Measurements from ENCODE around the gene CLDN16.

CLDN16 gene

DNA sequence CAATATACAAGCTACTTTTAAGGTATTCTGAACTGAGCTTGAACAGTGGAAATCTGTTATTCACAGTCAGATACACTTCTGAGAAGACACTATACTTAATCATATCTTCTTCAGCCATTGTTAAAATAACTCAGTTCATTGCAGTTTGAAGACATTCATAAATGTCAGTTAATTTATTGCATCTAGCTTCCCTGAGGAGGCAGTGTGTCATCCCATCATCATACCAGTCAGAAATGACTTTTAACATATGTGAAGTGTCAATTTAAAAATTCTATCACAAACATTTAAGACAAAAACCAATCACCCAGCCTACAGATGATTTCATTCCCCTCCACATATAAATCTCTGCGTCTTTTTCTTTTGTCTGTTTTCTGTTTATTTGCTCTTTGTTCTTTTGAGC lies 54.3 kb downstream of the CLDN16 start:
- no peak for DNase-seq (ENCODE audit: low read depth in 2 of 2)

DNA sequence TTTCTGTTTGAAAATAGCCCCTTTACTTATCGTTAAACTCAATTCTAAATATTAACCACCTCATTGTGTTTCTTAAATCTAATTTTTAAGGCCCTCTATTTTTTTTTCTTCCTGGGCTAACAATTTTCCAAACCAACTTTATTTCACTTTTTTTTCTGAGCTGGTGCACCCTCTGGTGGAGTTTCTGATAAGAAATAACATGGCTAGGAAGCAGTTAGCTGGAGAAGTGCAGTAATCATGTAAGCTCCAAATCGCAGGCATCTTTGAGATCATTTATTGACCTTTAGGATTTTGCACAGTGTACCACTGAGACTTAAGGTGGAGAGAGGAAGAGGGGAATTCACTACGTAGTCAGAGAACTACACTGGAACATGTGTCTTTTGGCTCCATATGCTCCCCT lies 55.3 kb downstream of the CLDN16 start:
- no peak for DNase-seq (ENCODE audit: low read depth in 2 of 2)

DNA sequence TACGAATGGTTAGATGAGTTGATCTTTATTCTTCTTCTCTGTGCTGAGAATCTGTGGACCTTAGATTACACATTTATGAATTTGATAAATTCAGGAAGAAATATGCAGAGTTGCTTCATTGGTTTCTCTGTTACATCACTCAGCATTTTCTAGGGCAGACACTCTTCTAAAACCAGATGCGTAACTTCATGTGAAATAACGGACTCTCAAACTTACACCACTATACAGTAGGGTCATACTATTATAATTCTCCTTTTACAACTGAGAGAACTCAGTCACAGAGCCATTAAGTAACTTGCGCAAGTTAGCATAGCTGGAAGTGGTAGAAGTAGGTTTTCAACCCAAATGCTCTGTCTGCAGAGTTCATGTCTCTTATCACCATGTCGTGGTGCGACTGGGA lies 56.0 kb downstream of the CLDN16 start:
- DNase-seq (ENCODE audit: low read depth in 2 of 2): no peak

DNA sequence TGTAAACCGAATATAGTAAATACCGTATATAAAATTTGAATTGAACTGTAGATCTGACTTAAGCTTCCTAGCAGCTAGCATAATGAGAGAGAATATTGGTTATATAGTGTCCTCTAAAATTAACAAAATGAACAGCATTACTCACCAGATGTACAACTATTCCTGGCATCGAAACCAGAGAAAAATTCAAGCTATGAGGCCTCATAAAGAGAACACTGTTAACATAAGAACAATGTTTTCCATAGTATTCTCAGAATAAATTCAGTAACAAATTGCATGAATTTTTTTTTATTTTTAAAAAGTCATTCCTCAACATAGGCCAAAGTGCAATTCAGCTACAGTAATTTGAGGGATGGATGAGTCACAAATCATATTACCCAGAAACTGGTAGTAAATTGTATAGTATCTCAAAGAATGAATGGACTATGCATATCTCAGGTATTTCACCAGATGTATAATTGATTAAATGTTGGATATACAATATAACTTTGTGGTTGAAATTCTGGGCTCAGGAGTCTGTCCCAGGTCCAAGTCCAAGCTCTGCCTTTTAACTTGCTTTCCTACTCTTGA lies 56.7 kb downstream of the CLDN16 start:
- DNase-seq (ENCODE audit: low read depth in 2 of 2): no peak

DNA sequence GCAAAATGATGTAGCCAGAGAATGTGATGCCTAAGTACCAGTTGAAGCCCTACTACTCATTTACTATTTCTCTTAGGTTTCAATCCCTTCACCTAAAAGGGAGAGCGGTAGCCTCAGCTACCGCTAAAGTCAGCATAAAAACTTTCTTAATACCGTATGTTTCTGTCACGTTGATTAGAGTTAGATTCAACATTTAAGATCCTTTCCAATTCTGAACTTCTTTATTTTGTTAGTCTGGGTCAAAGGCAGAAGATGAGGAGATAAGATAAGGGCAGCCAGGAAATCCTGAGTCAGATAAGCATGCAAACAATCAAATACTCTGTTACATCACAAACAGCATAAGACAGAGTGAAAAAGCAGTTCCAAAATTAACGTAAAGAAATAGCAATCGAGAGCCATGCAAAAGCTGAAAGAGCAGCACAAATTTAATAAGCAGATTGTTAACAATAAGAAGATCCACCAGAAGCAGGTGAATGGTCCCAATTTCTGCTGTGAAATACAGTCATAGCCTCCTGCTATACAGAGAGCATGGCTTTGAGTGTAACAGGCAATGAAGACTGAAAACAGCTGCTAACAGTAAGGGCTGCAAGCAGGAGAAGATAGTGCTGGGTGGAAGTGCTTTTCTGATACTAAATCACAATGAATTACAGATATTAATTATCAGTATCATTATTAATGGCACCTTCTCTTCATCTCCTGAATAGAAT lies 58.8 kb downstream of the CLDN16 start:
- DNase-seq (ENCODE audit: low read depth in 2 of 2): no peak

DNA sequence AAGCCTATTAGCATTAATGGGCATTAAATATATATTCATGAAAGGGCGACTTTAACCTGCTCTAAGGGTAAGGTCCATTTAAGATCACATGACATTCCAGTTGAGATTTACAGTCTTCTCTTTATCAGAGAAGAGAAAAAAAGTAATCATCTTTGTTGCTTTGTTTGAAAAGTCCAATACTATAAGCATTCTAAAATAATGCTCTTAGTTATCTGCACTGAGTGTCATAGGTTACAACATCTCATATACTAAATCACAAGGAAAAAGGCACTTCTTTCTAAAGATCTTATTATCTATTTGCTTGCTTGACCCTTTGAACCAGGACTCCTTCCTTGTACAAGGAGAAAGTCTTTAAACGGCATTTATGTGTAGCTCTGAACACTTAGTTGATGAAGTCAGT lies 60.3 kb downstream of the CLDN16 start:
- no peak for DNase-seq (ENCODE audit: low read depth in 2 of 2)

DNA sequence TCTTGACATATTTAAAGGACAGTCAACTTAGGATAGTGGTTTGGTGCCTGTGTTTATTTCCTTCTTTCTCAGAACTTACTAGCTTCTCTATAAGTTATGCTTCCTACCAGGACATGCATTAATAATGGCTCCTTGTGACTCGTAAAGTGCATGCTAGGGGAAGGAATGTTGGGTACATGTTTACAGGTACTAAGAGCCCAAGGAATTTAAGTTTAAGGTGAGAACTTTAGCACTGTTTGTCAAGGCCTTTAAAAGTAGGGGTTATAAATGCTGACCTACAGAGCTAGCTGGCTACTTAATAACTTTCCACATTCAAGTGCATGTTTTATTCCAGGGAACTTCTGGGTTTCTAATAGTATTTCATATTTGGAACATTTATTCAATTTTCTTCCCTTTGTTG lies 61.8 kb downstream of the CLDN16 start, which contains the start of gene TMEM207:
Gene TMEM207 (minus strand): TSS at position 101 of the 400 bp plus-strand sequence. CDS start 92 bp downstream, at position 9.
- no peak for DNase-seq (ENCODE audit: low read depth in 2 of 2)

DNA sequence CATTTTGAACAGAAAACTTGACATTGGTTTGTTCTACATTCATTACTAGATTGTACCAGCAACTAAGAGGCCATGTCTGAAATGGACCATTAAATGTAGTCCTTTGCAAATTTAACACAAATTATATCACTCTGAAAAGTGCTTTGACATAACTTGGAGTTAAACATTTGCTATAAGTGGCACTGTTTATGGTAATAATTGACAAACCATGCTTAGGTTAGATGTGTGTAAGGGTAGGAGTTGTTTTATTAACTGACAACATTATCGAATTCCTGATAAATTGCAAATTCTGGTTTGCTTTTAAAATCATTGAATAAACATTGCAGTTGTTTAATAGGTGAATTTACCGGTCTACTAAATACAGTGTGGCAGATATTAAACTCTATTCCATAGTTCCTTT lies 67.9 kb downstream of the CLDN16 start:
- DNase-seq (ENCODE audit: low read depth in 2 of 2): no peak

DNA sequence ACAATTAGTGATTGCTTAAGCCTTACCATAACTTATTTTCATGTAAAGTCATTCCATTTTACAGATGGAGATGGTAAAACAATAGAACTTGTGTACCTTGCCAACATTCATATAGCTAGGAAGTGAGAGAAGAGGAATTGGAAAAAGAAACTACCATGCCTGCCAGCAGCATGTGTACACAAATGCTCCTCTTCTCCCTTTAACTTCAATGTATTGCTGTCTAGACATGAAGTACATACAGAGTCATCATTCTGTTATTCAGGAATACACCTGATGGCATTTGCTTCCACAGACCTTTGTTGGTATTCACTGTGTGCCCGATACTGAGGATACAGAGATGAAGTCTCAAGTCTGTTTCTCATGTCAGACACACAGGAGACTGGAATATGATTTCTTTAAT lies 68.8 kb downstream of the CLDN16 start:
- DNase-seq (ENCODE audit: low read depth in 2 of 2): no peak

DNA sequence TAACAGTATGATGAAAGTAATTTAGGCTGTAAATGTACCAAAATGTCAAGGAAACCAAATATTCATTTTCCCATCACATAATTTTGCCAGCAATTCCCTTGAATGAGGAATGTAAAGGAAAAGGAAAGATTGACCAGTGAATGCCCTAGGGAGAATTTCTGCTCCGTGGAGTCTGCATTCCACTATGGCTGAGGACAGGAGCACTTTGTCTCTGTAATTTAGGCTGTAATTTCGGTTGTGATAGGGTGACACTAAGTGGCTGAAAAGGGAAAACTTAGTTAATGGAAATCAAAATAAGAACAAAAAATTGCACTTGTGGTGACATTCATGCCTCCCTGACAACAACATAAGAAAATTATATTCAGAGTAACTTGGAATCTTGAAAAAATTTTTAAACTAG lies 70.1 kb downstream of the CLDN16 start:
- no peak for DNase-seq (ENCODE audit: low read depth in 2 of 2)
